GM18870 (cell line): Measurements from ENCODE around the gene HMX2.

Experiments used
- ATAC-seq: cut with Tn5 transposase; IDR thresholded peaks from one replicate; pipeline ENCODE4 v1.9.1; 2021; ENCODE audit warnings: moderate library complexity; ENCODE audit not compliant: unreplicated experiment

Gene HMX2

DNA sequence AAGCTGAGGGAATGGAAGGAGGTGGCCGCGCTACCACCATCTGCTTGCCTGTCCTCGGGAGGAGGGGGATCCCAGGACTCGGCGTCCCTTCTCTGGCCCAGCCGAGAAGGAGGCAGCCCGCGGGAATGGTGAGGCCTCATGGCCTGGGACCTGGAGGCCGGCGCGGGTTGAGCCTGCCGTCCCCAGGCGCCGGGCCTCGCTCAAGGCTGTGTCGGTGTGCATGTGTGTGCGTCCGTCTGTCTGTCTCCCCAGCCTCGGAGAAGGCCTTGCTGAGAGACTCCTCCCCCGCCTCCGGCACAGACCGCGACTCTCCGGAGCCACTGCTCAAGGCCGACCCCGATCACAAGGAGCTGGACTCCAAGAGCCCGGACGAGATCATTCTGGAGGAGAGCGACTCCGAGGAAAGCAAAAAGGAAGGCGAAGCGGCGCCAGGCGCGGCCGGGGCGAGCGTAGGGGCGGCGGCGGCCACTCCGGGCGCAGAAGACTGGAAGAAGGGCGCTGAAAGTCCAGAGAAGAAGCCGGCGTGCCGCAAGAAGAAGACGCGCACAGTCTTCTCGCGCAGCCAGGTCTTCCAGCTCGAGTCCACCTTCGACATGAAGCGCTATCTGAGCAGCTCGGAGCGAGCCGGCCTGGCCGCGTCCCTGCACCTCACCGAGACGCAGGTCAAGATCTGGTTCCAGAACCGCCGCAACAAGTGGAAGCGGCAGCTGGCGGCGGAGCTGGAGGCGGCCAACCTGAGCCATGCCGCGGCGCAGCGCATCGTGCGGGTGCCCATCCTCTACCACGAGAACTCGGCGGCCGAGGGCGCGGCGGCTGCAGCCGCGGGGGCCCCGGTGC lies 10.9 kb upstream of the HMX2 start:
- no peak for ATAC-seq

DNA sequence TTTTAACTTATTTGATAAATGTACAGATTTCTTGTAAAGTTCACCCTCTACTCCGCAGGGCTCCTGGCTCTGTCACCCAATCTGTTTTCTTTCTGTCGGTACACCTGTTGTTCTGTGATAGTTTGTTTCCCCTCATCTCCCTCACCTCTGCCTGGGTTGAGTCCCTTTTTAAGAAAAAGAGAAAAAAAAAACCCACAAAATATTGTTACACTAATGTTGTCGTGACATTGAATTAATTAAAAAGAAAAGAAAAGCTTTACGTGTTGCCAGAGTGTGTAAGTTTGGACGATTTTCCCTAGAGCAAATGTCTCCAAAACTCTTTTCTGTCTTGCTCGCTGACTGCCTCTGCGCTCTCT lies 8.8 kb upstream of the HMX2 start:
- ATAC-seq = no peak

DNA sequence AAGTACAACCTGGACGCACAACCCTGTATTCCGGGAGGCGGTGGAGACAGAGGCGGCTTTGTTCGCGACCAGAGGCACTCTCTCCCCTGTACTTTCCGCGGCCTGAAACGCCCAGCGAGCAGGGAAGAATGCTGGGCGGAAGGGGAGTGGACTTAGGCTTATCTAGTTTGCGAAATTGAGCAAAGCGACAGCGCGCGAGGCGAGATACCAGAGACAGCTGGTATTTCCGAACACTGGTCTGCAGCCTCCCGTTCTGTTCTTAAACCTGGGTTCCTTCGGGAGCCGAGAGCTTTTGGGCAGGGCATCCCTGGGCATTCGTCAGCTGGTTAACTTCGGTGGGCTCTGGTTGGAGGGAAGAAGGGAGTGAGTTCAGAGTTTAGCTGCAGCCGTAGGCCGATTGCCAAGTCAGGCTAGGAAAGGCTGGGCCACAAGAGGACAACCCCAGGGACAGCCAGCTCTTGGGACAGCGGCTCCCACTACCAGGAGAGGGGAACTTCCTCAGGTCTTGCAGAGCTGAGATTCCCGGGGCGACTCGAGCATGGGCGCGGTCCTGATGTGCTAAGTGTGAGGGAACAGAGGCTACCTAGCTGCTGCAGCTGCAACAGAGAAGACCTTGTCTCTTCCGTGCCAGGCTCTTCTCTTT lies 8.3 kb upstream of the HMX2 start:
- ATAC-seq = no peak

DNA sequence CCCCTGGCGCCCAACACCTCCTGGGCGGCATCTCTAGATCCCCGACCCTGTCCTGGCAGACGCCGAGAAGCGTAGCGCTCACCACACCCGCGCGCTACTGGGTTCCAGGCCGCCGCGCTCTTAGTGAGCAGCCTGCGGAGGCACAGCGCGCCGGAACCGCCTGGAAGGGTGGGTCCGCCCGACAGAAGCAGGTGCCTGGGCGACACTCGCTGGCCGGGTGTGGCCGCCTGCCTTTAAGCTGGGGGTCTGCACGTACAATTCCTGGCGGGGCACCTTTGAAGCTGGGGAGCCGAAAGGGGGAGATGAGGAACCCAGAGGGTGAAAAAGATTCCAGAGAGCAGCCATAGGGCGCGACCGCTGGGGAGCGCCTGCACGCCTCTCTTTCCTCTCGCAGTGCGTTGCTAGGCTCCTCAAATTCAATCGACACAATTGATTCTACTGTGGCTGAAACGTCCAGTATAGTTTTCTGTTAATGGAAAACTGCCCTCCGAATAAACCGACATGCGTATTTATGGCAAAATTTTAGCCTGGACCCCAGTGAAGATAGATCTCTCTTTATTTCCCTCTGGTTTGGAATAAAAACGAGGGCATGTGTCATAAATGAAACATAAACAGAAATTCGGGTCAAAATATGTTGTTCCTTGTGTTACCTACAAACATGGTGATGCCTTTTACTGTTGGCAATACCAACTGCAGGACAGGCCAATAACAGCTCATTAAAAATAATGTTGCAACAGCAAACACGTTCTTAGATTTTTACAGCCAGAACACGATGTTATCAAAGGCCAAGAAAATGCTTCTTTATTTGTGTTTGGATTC lies 7.6 kb upstream of the HMX2 start:
- no peak for ATAC-seq

DNA sequence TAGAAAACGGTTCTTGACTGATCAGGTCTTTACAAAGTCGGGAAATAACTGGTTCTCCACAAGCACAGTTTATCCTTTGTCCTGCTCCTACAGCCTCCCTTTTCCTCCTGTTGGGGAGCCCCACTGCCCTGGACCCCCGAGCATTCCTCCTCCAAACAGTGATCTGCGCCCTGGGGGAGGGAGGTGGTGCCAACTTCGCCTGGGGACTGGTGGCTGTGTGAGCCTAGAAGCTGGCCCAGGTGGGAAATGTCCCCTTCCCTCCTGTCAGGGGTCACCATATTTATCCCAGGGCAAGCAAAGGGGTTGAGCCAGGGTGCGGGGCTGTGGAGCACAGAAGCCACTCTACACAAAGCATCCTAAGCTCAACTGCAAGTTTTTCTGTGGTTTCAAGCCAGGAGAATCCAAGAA lies 6.9 kb upstream of the HMX2 start:
- no peak for ATAC-seq

DNA sequence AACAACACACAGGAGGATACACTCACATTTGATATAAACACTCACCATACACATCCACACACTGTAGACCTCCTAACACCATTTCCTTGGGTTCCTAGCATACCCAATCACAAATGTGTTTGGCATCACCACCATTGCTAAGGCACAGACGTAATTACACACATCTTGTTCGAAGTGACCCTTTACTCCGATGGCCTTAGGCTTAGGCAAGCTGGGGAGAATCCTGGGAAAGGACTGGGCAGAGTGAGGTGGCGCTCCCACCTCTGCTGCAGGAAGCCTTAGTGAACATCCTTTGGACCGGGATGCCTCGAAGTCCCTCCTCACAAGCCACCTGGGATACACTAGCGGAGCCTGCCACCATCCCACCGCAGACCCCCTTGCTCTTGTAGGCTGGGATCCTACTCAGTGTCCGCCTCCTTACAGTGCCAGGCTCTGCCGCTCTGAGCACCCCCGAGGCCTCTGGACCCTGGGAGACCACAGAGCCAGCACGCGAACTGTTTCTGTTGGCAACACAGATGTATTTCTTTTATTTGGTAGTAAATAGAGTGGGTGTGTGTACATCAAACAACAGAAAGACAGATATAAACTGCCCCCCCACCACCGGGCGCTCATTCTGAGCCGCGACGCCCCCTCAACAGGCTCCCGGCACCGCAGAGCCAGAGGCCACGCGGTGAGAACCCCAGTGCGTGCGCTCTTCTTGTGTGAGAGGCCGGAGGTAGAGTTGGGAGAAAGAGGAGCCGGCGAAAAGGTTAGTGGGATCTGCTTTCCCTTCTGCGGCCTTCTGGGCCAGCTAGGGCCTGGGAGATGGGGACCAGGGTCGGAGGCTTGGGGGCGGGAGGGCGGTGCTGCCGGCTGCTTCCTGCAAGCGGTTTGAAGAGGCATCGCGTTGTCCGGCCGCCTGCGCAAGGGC lies 5.9 kb upstream of the HMX2 start:
- ATAC-seq = no peak

DNA sequence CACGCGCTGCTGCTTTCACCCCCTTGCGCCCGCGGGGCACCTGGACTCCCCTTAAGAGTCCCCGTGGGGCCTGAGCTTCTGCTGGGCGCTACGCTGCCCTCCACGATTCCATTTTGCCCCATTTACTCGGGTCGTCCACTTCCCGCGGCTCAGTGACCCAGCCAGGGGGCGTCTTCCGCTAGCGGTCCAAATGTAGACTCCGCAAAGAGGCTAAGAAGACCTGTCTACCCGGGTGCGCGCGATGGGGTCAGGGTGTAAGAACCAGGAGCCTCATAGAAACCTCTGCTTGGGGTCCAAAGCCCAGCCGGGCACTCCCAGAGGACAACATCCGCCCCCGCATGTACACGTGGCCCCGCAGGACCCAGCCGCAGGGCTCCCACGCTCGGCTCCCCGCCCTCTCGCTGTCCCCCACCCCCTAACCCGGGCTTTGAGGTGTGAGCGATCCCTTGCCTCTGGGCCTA lies 5.2 kb upstream of the HMX2 start:
- no peak for ATAC-seq

DNA sequence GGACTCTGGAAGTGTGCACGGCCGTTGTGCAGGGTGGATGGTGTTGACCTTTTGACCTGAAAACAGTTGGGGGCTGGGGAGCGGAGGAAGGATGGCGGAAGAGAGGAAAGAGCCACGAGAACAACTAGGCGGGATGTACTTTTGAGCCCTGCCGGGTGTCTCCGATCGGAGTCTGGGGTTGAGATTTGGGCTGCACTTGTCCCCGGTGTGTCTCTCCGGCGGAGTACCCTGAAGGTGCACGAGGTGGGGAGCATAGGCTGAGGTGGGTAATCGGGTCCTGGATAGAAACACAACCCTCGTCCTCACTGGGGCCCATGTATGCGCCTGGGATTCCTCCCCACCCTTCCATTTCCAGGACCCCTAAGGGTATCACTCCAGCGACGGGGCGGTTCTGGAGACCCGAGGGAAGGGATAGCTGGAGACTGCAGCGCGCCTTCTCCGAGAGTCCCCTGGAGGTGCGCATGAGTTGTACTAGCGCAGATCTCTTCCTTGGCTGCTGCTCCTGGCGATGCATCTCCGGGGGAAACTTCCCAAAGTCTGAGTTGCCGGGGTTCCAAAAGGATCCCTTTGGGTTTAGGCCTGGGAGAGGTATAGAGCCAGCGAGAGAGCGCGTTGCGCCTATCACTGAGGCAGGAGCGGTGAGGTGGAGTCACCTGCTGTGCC lies 4.6 kb upstream of the HMX2 start:
- no peak for ATAC-seq

DNA sequence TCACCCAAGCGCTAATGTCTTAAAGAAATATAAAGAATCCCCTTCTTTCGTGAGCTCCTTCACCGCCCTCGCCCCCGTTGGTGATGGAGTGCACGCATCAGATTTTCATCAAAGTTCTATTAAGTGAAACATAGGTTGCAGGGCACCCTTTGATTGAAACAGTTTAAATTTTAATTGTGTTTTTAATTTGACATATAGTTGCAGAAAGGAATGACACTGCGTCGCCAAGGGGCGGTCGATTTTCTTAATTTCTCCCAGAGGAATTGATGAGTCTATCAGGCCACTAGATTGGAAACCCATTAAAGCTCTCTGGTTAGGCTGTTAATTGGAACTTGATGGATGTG lies 4.1 kb upstream of the HMX2 start:
- no peak for ATAC-seq

DNA sequence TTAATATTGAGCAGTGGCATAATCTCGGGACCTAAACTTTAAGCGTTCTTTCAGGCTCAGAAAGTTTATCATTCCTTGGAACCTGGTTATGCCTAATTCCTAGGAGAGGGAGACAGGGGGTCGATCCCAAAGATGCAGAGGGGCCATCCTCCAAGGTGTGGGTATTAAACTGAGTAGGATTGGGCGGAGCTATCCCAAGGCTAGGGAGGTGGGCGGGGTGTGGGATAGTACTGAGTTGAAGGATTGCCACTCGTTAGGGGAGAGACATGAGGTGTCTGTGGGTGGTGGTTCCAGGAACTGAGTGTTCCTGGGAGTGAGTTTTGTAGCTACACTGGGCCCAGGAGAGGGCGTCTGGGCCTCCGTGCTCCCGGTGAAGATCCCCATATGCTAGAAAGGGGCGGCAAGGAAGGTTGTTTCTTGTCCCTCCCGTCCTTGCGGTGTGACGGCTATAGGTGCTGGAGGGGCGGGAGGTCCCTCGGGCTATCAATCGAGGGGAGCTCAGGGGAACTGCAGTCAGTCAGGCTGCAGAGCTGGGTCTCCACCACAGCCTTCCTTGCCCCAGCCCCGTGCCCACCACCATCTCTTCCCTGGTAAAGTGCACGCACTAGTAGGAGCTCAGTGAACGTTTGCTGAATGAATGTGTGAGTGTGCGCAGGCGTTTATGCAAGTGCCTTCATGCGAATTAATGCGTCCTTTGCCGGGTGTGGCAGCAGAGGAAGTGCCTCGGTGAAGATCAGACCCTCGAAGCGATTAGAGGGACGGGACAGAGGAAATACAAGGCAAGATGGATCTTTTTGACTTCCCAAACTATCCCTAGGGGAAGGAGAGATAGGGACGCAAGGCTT lies 3.0 kb upstream of the HMX2 start:
- no peak for ATAC-seq

DNA sequence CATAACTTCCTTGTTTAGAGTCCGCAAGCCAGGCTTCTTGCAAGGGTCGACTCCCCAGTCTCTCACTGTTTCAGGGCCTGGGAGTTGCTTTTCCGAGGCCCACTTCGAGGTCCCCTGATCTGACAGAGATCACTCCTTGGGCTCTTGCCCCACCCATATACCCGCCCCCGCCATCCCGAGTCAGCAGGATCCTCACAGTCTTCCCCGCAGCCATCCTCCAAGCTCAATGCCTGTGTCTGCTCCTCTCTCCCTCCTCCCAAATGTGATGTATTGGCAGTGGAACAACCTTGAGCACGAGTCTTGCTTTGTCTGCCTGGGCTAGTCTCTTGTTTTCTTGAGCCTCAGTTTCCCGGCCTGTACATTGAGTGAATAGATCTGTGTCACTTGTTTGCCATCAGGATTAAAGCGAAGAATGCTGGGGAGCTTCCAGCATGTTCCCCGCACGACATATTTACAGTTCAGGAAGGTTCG lies 2.4 kb upstream of the HMX2 start:
- ATAC-seq = no peak

DNA sequence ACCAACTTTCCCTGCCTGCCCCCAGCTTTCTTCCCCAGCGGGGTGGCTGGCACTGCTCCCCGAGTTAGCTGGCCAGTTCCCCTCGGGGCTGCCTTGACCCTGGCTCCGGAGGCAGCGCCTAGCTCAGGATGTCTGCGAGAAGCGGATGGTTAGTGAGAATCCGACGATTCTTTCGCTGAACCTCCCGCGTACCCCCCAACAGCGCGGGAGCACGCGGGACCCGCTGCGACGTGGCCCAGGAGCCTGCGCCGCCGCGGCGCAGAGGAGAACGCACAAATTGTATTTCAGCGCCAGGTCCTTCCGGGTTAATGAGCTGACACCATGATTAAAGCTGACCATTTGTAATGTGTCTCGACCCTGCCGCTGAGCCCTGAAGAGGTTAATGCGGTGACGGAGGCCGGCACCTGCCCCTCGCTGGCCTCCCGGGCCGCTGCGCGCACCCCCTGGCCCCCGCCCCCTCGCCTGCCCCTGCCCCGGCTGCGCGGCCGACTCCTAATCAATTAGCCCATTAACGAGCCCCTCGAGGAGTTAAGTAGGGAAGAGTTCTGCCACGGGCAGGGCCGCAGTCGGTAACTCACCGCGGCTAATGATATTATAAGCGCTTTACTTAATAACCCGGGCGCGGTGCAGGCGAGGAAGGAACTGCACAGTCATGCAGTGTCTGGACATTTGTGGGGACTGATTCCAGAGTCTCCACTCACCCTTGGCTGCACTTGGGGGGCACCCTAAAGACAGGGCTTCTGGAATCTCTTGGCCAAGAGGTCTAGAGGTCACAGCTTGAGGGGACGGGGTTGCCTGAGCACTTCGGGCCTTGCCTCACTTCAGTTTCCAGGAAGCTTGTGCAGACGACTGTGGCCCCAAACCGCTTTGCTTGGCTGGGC lies 1.7 kb upstream of the HMX2 start:
- no peak for ATAC-seq

DNA sequence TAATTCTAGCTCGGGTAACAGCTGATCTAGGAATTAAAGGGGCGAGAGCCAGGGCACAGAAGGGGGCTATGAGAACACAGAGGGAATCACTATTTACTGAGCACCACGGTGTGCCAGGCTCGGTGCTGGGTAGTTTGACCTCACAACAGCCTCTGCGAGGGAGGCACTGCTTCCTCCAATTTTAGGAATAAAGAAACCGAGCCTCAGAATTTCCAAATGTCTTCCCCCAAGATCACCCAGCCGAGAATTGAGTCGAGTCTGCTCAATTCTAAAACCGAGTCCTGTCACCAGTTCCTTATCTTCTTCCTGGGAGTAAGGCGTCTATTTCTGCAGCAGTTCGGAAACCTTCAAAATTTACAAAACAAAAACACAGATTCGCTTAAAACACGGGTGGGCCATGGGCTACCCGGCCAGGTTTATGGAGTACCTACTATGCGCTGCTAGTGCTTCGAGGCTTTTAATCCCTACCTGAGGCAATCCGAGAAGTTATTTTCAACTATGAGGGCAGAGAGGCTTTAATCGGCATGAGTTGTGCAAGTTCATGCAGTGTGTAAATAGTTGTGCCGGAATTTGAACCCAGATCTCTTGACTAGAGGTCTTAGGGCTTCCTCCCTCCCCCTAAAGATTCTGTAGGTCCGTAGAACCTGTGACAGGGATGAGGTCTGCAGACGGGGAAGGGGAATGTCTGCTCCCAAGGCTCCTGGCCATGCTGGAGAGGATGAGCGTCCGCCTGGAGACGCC lies 872 bp upstream of the HMX2 start:
- ATAC-seq = no peak

DNA sequence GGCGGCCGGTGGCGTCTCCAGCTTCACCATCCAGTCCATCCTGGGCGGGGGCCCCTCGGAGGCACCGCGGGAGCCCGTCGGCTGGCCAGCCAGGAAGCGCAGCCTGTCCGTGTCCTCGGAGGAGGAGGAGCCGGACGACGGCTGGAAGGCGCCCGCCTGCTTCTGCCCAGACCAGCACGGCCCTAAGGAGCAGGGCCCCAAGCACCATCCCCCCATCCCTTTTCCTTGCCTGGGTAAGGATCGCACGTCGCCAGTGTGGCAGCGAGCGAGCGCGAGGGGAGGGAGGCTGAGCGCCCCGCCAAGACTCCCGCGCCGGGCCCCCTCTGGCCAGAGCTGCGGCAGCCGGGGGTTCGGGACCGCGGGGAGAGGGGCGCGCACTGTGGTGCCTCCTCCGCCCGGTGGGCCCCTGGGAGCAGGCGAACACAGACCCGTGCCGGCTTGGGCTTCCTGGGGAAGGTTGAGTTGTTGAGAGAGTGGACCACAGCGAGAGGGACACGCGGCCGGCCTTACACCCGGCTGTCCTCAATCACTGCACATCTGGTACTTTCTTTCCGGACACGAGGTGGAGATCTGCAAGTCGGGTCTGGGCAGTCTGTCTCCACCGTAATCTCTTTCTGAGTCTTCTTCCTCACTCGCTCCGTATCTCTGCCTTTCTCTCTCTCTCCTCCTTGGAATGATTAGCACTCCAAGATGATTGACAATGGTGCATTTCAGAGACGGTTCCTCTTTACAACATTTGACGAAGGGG lies 652 bp downstream of the HMX2 start:
- ATAC-seq = no peak

DNA sequence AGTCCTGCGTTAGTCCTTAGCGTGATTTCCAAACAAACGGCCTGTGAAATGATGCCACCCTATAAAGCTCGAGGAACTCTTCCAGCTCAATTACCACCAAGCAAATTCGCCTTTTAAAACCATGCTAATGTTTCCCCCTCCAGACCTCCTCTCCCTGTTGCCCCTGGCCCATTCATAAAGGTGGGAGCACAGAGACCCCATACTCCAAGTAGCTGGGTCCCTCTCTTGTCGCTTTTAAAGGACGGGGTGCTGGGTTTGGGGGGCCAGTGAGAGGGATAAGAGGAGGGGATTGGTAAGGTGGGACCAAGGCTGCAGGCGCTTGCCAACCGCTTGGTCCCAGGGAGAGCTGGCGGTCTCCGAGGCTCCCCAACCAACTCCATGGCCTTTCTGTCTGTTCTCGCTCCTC lies 1.2 kb downstream of the HMX2 start:
- ATAC-seq = no peak

DNA sequence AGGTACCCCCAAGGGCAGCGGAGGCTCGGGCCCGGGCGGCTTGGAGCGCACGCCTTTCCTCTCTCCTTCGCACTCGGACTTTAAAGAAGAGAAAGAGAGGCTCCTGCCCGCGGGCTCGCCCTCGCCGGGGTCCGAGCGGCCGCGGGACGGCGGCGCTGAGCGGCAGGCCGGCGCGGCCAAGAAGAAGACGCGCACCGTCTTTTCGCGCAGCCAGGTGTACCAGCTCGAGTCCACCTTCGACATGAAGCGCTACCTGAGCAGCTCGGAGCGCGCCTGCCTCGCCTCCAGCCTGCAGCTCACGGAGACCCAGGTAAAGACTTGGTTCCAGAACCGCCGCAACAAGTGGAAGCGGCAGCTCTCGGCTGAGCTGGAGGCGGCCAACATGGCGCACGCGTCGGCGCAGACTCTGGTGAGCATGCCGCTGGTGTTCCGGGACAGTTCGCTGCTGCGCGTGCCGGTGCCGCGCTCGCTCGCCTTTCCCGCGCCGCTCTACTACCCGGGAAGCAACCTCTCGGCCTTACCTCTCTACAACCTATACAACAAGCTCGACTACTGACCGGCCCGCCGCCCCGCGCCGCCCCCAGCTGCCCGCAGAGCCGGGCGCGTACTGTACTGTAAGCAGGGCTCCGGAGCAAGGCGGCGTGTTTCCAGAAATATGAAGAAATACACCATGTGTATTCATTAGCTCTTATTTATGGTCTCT lies 1.8 kb downstream of the HMX2 start:
- no peak for ATAC-seq
